HCT116 (cell line): Measurements from ENCODE around the gene ACTG1. TPM values are rescaled to one million over a fixed set of nuclear protein-coding genes. Genes with fewer than 3 reads are reported as not detected.

Source experiments
- ATAC-seq: fragments of 200-7000 bp; cut with Tn5 transposase; 2 replicates; pipeline ENCODE4 v1.9.1; 2020; ENCODE audit warnings: mild to moderate bottlenecking, moderate library complexity
- BruUV-seq: library from RNA; stranded (reverse); fragments of 400-500 nt; replicated peaks from 2 replicates; lab custom pipeline; 2021; lab: Mats Ljungman, UMichigan
- CTCF ChIA-PET: fragments of 300-600 bp; sonication (Branson Sonifier 250); formaldehyde crosslinking; loops from one replicate; lab custom pipeline; 2021; ENCODE audit warnings: antibody characterized with exemption; lab: Charles Lee
- POLR2A ChIA-PET: fragments of 300-600, 350-600 bp; sonication (Branson Sonifier 250); formaldehyde crosslinking; loops from one replicate; lab custom pipeline; 2021; ENCODE audit warnings: antibody characterized with exemption; lab: Charles Lee
- RAD21 ChIA-PET, 2 experiments: fragments of 300-600 bp; sonication (Branson Sonifier 250); formaldehyde crosslinking; loops; one replicate each; lab custom pipeline; 2023; ENCODE audit warnings: low total read pairs in 2 of 2; ENCODE audit not compliant: uncharacterized antibody in 2 of 2, unreplicated experiment in 2 of 2, low non-redundant PET in 1 of 2; lab: Charles Lee
- DNase-seq: peaks from one replicate; pipeline ENCODE4 v3.0.0-alpha.2; 2010; ENCODE audit warnings: low read depth, low spot score
- H2AFZ ChIP-seq: fragments of 200-600 bp; shearing (Covaris generic), sonication (generic); 2 replicates; pipeline ENCODE4 v1.6.1; 2017; ENCODE audit warnings: low read depth, mixed run types, mixed read lengths, antibody characterized with exemption, low read length; ENCODE audit not compliant: poor library complexity, severe bottlenecking
- H3K27ac ChIP-seq: 2 replicates; pipeline ENCODE4 v1.5.1; 2012; ENCODE audit warnings: low read depth, low read length
- H3K27me3 ChIP-seq: fragments of 200-600 bp; sonication (generic); 2 replicates; pipeline ENCODE4 v1.6.1; 2016; ENCODE audit warnings: mixed run types, low read length, mixed read lengths; ENCODE audit not compliant: insufficient read depth
- H3K36me3 ChIP-seq, 2 experiments: fragments of 200-500 bp in 1 of 2; fragments of 200-600 bp in 1 of 2; sonication (Bioruptor generic) in 1 of 2; sonication (generic) in 1 of 2; 2 replicates each; pipeline versions ENCODE4 v1.5.1 to v1.6.1; 2014 to 2016; ENCODE audit warnings: low read length in 2 of 2, inconsistent platforms in 1 of 2, mixed read lengths in 1 of 2, mixed run types in 1 of 2; ENCODE audit not compliant: insufficient read depth in 2 of 2, control insufficient read depth in 1 of 2
- H3K4me1 ChIP-seq, 2 experiments: fragments of 200-600 bp in 1 of 2; sonication (generic) in 1 of 2; 2 replicates each; pipeline versions ENCODE4 v1.5.1 to v1.6.1; 2012 to 2017; ENCODE audit warnings: low read length in 2 of 2, inconsistent platforms in 1 of 2, mild to moderate bottlenecking in 1 of 2, mixed read lengths in 1 of 2, mixed run types in 1 of 2, moderate library complexity in 1 of 2; ENCODE audit not compliant: insufficient read depth in 2 of 2, control insufficient read depth in 1 of 2
- H3K4me2 ChIP-seq: fragments of 200-600 bp; sonication (generic); 2 replicates; pipeline ENCODE4 v1.6.1; 2017; ENCODE audit warnings: mixed run types, low read length, mixed read lengths
- H3K4me3 ChIP-seq, 2 experiments: fragments of 200-600 bp in 1 of 2; sonication (generic) in 1 of 2; replicated peaks in 1 of 2; 2 replicates each; pipeline ENCODE4 v1.5.1; 2011 to 2016; ENCODE audit warnings: low read length in 2 of 2, control low read depth in 1 of 2, low read depth in 1 of 2, mild to moderate bottlenecking in 1 of 2, mixed read lengths in 1 of 2, mixed run types in 1 of 2
- H3K79me2 ChIP-seq: fragments of 200-600 bp; sonication (generic); 2 replicates; pipeline ENCODE4 v1.6.1; 2017; ENCODE audit warnings: mild to moderate bottlenecking, mixed run types, low read length, moderate library complexity, mixed read lengths; ENCODE audit not compliant: insufficient read depth
- H3K9ac ChIP-seq: fragments of 200-600 bp; sonication (generic); 2 replicates; pipeline ENCODE4 v1.6.1; 2016; ENCODE audit warnings: low read length, mixed read lengths
- H3K9me2 ChIP-seq: fragments of 200-600 bp; sonication (generic), shearing (Covaris generic); 2 replicates; pipeline ENCODE4 v1.6.1; 2017; ENCODE audit warnings: mixed run types, mild to moderate bottlenecking, moderate library complexity; ENCODE audit not compliant: insufficient read depth
- H3K9me3 ChIP-seq, 2 experiments: fragments of 200-500 bp in 1 of 2; fragments of 200-600 bp in 1 of 2; sonication (Bioruptor generic) in 1 of 2; sonication (generic) in 1 of 2; 2 replicates each; pipeline ENCODE4 v1.6.1; 2014 to 2017; ENCODE audit warnings: low read length in 2 of 2, mixed read lengths in 2 of 2, inconsistent platforms in 1 of 2, low read depth in 1 of 2, mild to moderate bottlenecking in 1 of 2, mixed run types in 1 of 2, moderate library complexity in 1 of 2; ENCODE audit not compliant: control insufficient read depth in 1 of 2, insufficient read depth in 1 of 2
- H4K20me1 ChIP-seq: fragments of 200-600 bp; sonication (generic), shearing (Covaris generic); 2 replicates; pipeline ENCODE4 v1.6.1; 2017; ENCODE audit warnings: mixed run types, mild to moderate bottlenecking, moderate library complexity; ENCODE audit not compliant: insufficient read depth
- CEBPB ChIP-seq: IDR thresholded peaks from 2 replicates; pipeline ENCODE4 v1.6.1; 2012; ENCODE audit warnings: low read depth
- EZH2 ChIP-seq: fragments of 200-600 bp; sonication (generic); IDR thresholded peaks from 2 replicates; pipeline ENCODE4 v1.6.1; 2017; ENCODE audit warnings: antibody characterized with exemption, mixed run types
- POLR2A ChIP-seq: IDR thresholded peaks from 2 replicates; pipeline ENCODE4 v1.7.0; 2011; ENCODE audit warnings: borderline replicate concordance; ENCODE audit not compliant: insufficient read depth, insufficient read length; ENCODE audit errors: extremely low read depth
- SRF ChIP-seq: IDR thresholded peaks from 2 replicates; pipeline ENCODE4 v1.6.1; 2012; ENCODE audit warnings: low read depth
- TCF7L2 ChIP-seq: IDR thresholded peaks from 2 replicates; pipeline ENCODE4 v1.7.0; 2011; ENCODE audit warnings: borderline replicate concordance, inconsistent platforms; ENCODE audit not compliant: insufficient read depth, insufficient read length; ENCODE audit errors: extremely low read depth
- ZFX ChIP-seq: fragments of 450-650 bp; IDR thresholded peaks from 2 replicates; pipeline ENCODE4 v1.6.1; 2017
- intact Hi-C: fragments of 100-400 bp; cut with micrococcal nuclease; formaldehyde crosslinking; loops from 2 replicates; pipeline ENCODE4 v1.10.0; 2022
- total RNA-seq: library from RNA; stranded (reverse); gene quantifications from one replicate; pipeline ENCODE4 v1.2.1, GENCODE V29; 2021; ENCODE audit not compliant: unreplicated experiment
- TF ChIP-seq, protein P1 (sequence below), 3 experiments: fragments of 200-600 bp in 1 of 3; sonication (generic) in 1 of 3; IDR thresholded peaks in 2 of 3; conservative IDR thresholded peaks in 1 of 3; 2 replicates each; pipeline ENCODE4 v1.5.1; 2012 to 2017; ENCODE audit warnings: low read depth in 2 of 3, low read length in 2 of 3, antibody characterized with exemption in 1 of 3, borderline replicate concordance in 1 of 3, control low read depth in 1 of 3, mild to moderate bottlenecking in 1 of 3, mixed read lengths in 1 of 3, mixed run types in 1 of 3, moderate library complexity in 1 of 3; ENCODE audit not compliant: insufficient read depth in 1 of 3

ACTG1 gene
- total RNA-seq, 1 experiment from 2014 or later = 6,223 TPM

GRCh38 chr17:81514489-81514738 is 1.8 kb upstream of the ACTG1 start:
- BruUV-seq = no TSS peak
- H3K27ac ChIP-seq = peak overlapping the region; percentile 100
- CTCF ChIA-PET = no interaction called here
- H3K79me2 ChIP-seq = peaks cover 71% of the 10 kb centered on the region
- no peaks in the 10 kb centered on the region for H3K9me2 ChIP-seq
- H4K20me1 ChIP-seq = peaks cover 29% of the 10 kb centered on the region; the same call in 1 of the 2 replicates
- POLR2A ChIA-PET = no interaction called here
- H3K27me3 ChIP-seq = no peaks in the 10 kb centered on the region
- ATAC-seq (no peak), DNase-seq (no peak)
- H3K4me3 ChIP-seq = peak overlapping the region; percentile 81 to 90
- RAD21 ChIA-PET = no interaction called here
- intact Hi-C loops = no loop called here
- H2AFZ ChIP-seq = no peak overlapping the region
- peaks cover 33 to 83% of the 10 kb centered on the region in 2 experiments for H3K4me1 ChIP-seq
- H3K9ac ChIP-seq = peak overlapping the region; percentile 94
- H3K36me3 ChIP-seq = peaks cover 19 to 30% of the 10 kb centered on the region in 2 experiments
- peak overlapping the region; percentile 100 for H3K4me2 ChIP-seq
- no peaks in the 10 kb centered on the region for H3K9me3 ChIP-seq
- peak; percentile 1 for TF ChIP-seq POLR2A
- no peak for TF ChIP-seq CEBPB

- peaks cover 33 to 83% of the 10 kb centered on the region in 2 experiments for H3K4me1 ChIP-seq
- H3K36me3 ChIP-seq = peaks cover 19 to 34% of the 10 kb centered on the region in 2 experiments
- BruUV-seq = no TSS peak
- peaks cover 34% of the 10 kb centered on the region; the same call in 1 of the 2 replicates for H4K20me1 ChIP-seq
- H3K9ac ChIP-seq = peak overlapping the region; percentile 94
- H3K9me3 ChIP-seq = no peaks in the 10 kb centered on the region
- ChIA-PET POLR2A (interaction anchor here (1.5 to 2.4 kb wide), 8 partner anchors 9 to 118 kb away, joined by 4 to 12 read pairs (median 6); partner anchors contain the start of genes BAHCC1, FAAP100 and FSCN2), RAD21 (no interaction called here), CTCF (no interaction called here)
- H3K4me3 ChIP-seq = peak overlapping the region; percentile 81 to 90
- H3K79me2 ChIP-seq = peaks cover 76% of the 10 kb centered on the region
- ATAC-seq (peak; percentile 4), DNase-seq (no peak)
- H3K27me3 ChIP-seq = no peaks in the 10 kb centered on the region
- TF ChIP-seq SRF = no peak
- no peak for TF ChIP-seq TCF7L2
- peak; percentile 77 for TF ChIP-seq ZFX
- TF ChIP-seq, protein P1, sequence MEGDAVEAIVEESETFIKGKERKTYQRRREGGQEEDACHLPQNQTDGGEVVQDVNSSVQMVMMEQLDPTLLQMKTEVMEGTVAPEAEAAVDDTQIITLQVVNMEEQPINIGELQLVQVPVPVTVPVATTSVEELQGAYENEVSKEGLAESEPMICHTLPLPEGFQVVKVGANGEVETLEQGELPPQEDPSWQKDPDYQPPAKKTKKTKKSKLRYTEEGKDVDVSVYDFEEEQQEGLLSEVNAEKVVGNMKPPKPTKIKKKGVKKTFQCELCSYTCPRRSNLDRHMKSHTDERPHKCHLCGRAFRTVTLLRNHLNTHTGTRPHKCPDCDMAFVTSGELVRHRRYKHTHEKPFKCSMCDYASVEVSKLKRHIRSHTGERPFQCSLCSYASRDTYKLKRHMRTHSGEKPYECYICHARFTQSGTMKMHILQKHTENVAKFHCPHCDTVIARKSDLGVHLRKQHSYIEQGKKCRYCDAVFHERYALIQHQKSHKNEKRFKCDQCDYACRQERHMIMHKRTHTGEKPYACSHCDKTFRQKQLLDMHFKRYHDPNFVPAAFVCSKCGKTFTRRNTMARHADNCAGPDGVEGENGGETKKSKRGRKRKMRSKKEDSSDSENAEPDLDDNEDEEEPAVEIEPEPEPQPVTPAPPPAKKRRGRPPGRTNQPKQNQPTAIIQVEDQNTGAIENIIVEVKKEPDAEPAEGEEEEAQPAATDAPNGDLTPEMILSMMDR (IDR thresholded peaks at IDR 0.05 in 2 of 3, conservative IDR thresholded peaks at IDR 0.05 in 1 of 3; ENCODE audit: borderline replicate concordance in 1 of 3, insufficient read depth in 1 of 3, low read depth in 2 of 3, low read length in 2 of 3) = no peak
- TF ChIP-seq EZH2 = no peak
- peak; percentile 60 for TF ChIP-seq POLR2A
- H2AFZ ChIP-seq = no peak overlapping the region
- intact Hi-C loops = no loop called here
- peak overlapping the region; percentile 100 for H3K27ac ChIP-seq
- peak overlapping the region; percentile 100 for H3K4me2 ChIP-seq
- no peaks in the 10 kb centered on the region for H3K9me2 ChIP-seq
Observed at GRCh38 chr17:81513753-81514488, 1.3 kb upstream of the ACTG1 start.
